Duodenal mucosa (tissue), 2 donors: ENCODE results near the gene LRTM2.

ENCODE experiments used
- H3K27ac ChIP-seq: one replicate; pipeline ENCODE4 v1.7.0; 2013; ENCODE audit warnings: low read depth, low read length
- H3K27me3 ChIP-seq, 2 donors: one replicate each; pipeline ENCODE4 v1.7.0; 2013; ENCODE audit warnings: low read length in 2 of 2, control low read depth in 1 of 2; ENCODE audit not compliant: insufficient read depth in 2 of 2, control insufficient read depth in 1 of 2
- H3K36me3 ChIP-seq, 2 donors: one replicate each; pipeline ENCODE4 v1.7.0; 2013; ENCODE audit warnings: low read length in 2 of 2, control low read depth in 1 of 2; ENCODE audit not compliant: insufficient read depth in 2 of 2, control insufficient read depth in 1 of 2
- H3K4me1 ChIP-seq, 2 donors: one replicate each; pipeline ENCODE4 v1.7.0; 2013; ENCODE audit warnings: low read length in 2 of 2, control low read depth in 1 of 2; ENCODE audit not compliant: insufficient read depth in 2 of 2, control insufficient read depth in 1 of 2
- H3K4me3 ChIP-seq, 2 donors: one replicate each; pipeline ENCODE4 v1.7.0; 2013; ENCODE audit warnings: low read length in 2 of 2, low read depth in 1 of 2
- H3K9ac ChIP-seq, 2 donors: one replicate each; pipeline ENCODE4 v1.7.0; 2013; ENCODE audit warnings: low read length in 2 of 2, low read depth in 1 of 2
- H3K9me3 ChIP-seq, 2 donors: one replicate each; pipeline ENCODE4 v1.7.0; 2013; ENCODE audit warnings: low read length in 2 of 2, control low read depth in 1 of 2; ENCODE audit not compliant: control insufficient read depth in 1 of 2

Gene LRTM2

DNA sequence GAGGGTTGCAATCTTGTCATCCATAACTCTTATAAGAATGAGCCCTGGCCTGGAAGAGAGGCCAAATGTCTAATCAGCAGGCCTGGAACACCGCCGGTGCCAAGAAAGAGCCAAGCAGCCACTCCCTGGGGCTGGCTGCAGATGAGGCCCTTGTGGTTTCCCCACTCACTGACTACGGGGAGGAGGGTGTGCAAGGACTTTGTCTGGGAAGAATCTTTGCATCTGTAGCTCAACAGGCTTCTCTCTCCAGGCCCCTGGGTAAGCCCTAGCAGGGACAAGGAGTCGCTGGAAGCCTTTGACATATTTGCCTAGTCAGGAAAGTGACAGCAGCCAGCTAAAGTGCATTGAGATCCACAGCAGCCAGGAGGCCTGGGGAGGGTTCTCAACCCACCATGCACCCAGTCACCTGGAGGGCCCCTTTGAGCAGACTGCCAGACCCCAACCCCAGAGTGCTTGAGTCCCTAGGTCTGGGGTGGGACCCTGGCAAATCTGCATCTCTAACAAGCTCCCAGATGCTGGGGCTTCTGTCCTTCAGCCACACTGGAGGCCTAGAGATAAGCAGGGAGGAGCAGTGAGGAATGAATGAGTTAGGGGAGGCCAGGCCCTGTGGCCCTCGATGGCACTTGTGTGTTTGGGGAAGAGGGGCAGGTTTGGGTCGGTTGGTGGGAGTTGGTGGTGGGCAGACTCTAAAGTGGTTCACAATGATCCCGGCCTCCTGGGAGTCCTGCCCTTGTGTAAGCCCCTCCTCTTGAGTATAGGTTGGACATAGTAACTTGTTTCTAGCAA lies 13.9 kb upstream of the LRTM2 start:
- H3K4me1 ChIP-seq = peaks cover 14 to 32% of the 10 kb centered on the region in 2 donors
- H3K27me3 ChIP-seq = no peaks in the 10 kb centered on the region
- no peaks in the 10 kb centered on the region for H3K9me3 ChIP-seq
- H3K27ac ChIP-seq = no peak overlapping the region
- H3K9ac ChIP-seq = no peak overlapping the region
- H3K36me3 ChIP-seq = no peaks in the 10 kb centered on the region
- no peak overlapping the region for H3K4me3 ChIP-seq

DNA sequence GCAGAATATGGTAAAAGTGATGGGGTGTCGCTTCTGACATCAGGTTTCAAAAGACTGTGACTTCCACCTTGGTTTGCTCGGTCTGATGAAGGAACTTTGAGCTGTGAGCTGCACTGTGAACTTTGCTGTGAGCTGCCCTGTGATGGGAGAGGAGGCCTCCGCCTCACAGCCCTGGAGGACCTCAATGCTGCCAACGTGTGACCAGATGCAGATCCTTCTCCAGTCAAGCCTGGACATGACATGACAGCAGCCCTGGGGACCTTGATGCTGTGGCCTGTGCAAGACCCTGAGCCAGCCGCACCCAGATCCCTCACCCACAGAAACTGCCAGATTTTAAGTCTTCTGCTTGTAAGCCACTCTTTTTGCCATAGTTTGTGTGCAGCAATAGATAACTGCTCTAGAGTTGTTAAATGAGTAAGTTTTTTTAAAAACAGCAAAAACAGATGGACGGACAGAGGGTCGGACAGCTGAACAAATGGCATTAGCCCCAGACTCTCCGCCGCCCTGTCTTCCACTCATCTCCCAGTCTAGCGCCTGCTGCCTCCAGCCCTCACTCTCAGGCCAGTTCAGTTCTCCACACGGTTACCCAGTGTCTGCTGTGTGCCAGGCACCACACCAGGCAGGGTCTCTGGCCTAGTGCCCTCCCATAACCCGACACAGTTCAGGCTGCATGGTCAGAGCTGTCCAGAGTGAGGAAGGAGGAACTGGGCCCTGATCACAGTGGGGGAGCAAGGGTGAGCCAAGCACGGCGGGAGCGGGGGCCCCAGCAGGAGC lies 13.1 kb upstream of the LRTM2 start:
- Histone ChIP-seq H3K27me3 (no peaks in the 10 kb centered on the region), H3K4me3 (no peak overlapping the region), H3K4me1 (peaks cover 14 to 39% of the 10 kb centered on the region in 2 donors), H3K9me3 (no peaks in the 10 kb centered on the region), H3K27ac (no peak overlapping the region), H3K9ac (no peak overlapping the region), H3K36me3 (no peaks in the 10 kb centered on the region)

- Histone ChIP-seq H3K9me3 (no peaks in the 10 kb centered on the region), H3K27ac (no peak overlapping the region), H3K9ac (no peak overlapping the region), H3K36me3 (no peaks in the 10 kb centered on the region), H3K4me1 (peaks cover 14 to 44% of the 10 kb centered on the region in 2 donors), H3K27me3 (no peaks in the 10 kb centered on the region), H3K4me3 (no peak overlapping the region)
Measured at GRCh38 chr12:1808036-1808797, 12.1 kb upstream of the LRTM2 start.

DNA sequence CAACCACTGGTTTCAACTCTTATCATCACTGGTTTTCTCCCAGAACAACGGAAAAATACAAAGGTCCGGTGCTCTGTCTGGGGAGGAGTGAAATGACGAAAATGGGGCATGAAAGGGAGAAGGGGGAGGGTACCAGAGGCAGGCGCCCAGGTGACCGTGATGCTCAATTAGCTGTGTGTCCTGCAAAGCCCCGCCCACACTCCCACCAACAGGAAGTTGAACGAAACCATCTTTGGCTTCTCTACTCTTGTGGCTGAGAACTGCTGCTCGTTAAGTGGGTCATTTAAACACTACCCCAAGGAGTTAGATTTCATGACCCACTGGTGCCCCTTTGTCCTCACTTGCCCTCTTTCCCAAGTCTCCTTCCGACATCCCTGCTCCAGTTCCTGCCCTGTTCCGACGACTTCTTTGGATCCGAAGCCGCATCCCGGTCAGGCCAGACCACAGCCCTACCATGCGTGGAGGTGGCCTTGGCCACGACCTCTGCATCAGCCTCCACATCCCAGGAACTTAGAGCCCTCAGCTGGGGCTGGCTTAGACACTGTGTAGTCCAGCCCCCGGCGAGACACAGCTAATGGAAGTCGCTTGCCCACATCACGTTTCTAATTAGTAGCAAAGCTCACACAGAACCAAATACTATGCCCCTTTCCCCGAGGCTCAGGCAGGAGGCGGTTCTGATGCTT lies 11.4 kb upstream of the LRTM2 start:
- Histone ChIP-seq H3K27me3 (no peaks in the 10 kb centered on the region), H3K9me3 (no peaks in the 10 kb centered on the region), H3K9ac (no peak overlapping the region), H3K4me1 (peaks cover 14 to 44% of the 10 kb centered on the region in 2 donors), H3K36me3 (no peaks in the 10 kb centered on the region), H3K4me3 (no peak overlapping the region), H3K27ac (no peak overlapping the region)

GRCh38 chr12:1809591-1810190 lies 10.7 kb upstream of the LRTM2 start:
- Histone ChIP-seq H3K9me3 (no peaks in the 10 kb centered on the region), H3K27me3 (no peaks in the 10 kb centered on the region), H3K27ac (no peak overlapping the region), H3K4me1 (peaks cover 14 to 44% of the 10 kb centered on the region in 2 donors), H3K4me3 (no peak overlapping the region), H3K9ac (no peak overlapping the region), H3K36me3 (no peaks in the 10 kb centered on the region)

GRCh38 chr12:1810201-1810930 lies 10.0 kb upstream of the LRTM2 start:
- Histone ChIP-seq H3K27ac (no peak overlapping the region), H3K9ac (no peak overlapping the region), H3K27me3 (no peaks in the 10 kb centered on the region), H3K4me1 (peaks cover 14 to 44% of the 10 kb centered on the region in 2 donors), H3K9me3 (no peaks in the 10 kb centered on the region), H3K36me3 (no peaks in the 10 kb centered on the region), H3K4me3 (peak overlapping the region in 1 of 2 donors; percentile 9)

GRCh38 chr12:1810931-1811280 lies 9.5 kb upstream of the LRTM2 start:
- Histone ChIP-seq H3K36me3 (no peaks in the 10 kb centered on the region), H3K27ac (no peak overlapping the region), H3K9ac (no peak overlapping the region), H3K4me1 (peaks cover 10 to 39% of the 10 kb centered on the region in 2 donors), H3K27me3 (peaks cover 0 to 3% of the 10 kb centered on the region in 2 donors), H3K9me3 (no peaks in the 10 kb centered on the region), H3K4me3 (no peak overlapping the region)

- Histone ChIP-seq H3K9ac (no peak overlapping the region), H3K4me3 (no peak overlapping the region), H3K36me3 (no peaks in the 10 kb centered on the region), H3K9me3 (no peaks in the 10 kb centered on the region), H3K4me1 (peaks cover 5 to 34% of the 10 kb centered on the region in 2 donors), H3K27ac (no peak overlapping the region), H3K27me3 (peaks cover 2 to 4% of the 10 kb centered on the region in 2 donors)
Measured at GRCh38 chr12:1811281-1811947, 9.0 kb upstream of the LRTM2 start.

DNA sequence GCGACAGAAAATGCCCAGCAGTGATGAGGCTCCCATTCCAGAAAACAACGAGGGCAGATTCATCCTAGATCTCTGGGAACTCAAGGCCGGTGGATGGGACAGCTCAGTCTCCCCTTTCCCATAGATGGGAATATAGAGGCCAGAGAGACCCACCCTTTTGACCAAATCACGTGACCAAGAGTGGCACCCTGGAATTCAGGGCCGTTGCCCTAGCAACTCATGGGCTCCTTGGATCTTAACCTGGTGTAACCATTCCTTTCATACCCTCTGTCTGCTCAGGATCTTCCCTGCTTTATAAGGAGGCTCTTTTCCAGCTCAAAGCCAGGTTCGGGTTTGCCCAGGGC lies 8.4 kb upstream of the LRTM2 start:
- Histone ChIP-seq H3K27me3 (peaks cover 7 to 8% of the 10 kb centered on the region in 2 donors), H3K9me3 (no peaks in the 10 kb centered on the region), H3K36me3 (no peaks in the 10 kb centered on the region), H3K27ac (no peak overlapping the region), H3K4me1 (peaks cover under 1 to 29% of the 10 kb centered on the region in 2 donors), H3K4me3 (no peak overlapping the region), H3K9ac (no peak overlapping the region)
